ENCODE measurements around the gene PHGDH.

PHGDH gene

DNA sequence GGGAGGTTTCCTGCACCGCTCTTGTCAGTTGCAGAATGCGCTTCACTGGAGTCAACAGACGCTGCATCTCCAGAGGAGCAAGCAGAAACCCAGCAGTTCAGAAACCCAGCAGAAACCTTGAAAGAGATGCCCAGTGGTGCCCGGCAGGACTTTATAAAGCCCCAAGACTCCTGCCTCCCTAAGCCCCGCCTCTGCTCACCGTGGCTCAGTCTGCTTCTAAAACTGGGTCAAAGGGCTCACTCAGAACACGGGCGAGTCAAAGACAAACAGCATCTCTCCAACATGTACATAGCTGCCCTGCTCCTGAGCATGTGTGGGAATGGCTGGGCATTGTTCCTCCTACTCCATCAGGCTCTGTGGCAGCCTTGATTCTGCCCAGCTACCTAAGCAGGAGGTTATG, 57.0 kb downstream of the PHGDH start, which contains the start of gene HMGCS2:
Gene HMGCS2 (minus strand): TSS at position 128 of the 400 bp plus-strand sequence. CDS start 61 bp downstream, at position 67.
- no peaks in the 10 kb centered on the region for H3K27me3 ChIP-seq (ENCODE audit: control insufficient read depth in 5 of 5, insufficient read depth in 4 of 5, low read length in 5 of 5)
- H3K4me1 ChIP-seq (ENCODE audit: control insufficient read depth in 5 of 5, insufficient read depth in 5 of 5, low read length in 5 of 5), result peaks cover 0 to 16% (median 14%) of the 10 kb centered on the region in 5 donors
- H3K4me3 ChIP-seq (ENCODE audit: low read depth in 1 of 5, low read length in 5 of 5), result no peak within 1 kb of the TSS
- no peak within 1 kb of the TSS for H3K9ac ChIP-seq (ENCODE audit: low read length in 5 of 5)
- no peaks in the 10 kb centered on the region for H3K36me3 ChIP-seq (ENCODE audit: control insufficient read depth in 5 of 5, insufficient read depth in 5 of 5, low read length in 5 of 5)
- peaks cover 0 to 7% (median 0%) of the 10 kb centered on the region in 5 donors for H3K9me3 ChIP-seq (ENCODE audit: control insufficient read depth in 5 of 5, low read length in 5 of 5)
- H3K27ac ChIP-seq (ENCODE audit: low read depth, low read length), result no peak within 1 kb of the TSS

- H3K4me1 ChIP-seq (ENCODE audit: control insufficient read depth in 5 of 5, insufficient read depth in 5 of 5, low read length in 5 of 5), result peaks cover 0 to 16% (median 12%) of the 10 kb centered on the region in 5 donors
- no peaks in the 10 kb centered on the region for H3K9me3 ChIP-seq (ENCODE audit: control insufficient read depth in 5 of 5, low read length in 5 of 5)
- H3K27ac ChIP-seq (ENCODE audit: low read depth, low read length), result no peak overlapping the region
These were observed 59.3 kb downstream of the PHGDH start for GRCh38 chr1:119771016-119771415.

GRCh38 chr1:119771770-119772169, 60.0 kb downstream of the PHGDH start:
- Histone ChIP-seq H3K9me3 (ENCODE audit: control insufficient read depth in 5 of 5, low read length in 5 of 5) (no peaks in the 10 kb centered on the region), H3K27me3 (ENCODE audit: control insufficient read depth in 5 of 5, insufficient read depth in 4 of 5, low read length in 5 of 5) (no peaks in the 10 kb centered on the region), H3K36me3 (ENCODE audit: control insufficient read depth in 5 of 5, insufficient read depth in 5 of 5, low read length in 5 of 5) (no peaks in the 10 kb centered on the region), H3K4me3 (ENCODE audit: low read depth in 1 of 5, low read length in 5 of 5) (no peak overlapping the region), H3K4me1 (ENCODE audit: control insufficient read depth in 5 of 5, insufficient read depth in 5 of 5, low read length in 5 of 5) (peaks cover 0 to 9% (median 5%) of the 10 kb centered on the region in 5 donors), H3K27ac (ENCODE audit: low read depth, low read length) (no peak overlapping the region), H3K9ac (ENCODE audit: low read length in 5 of 5) (no peak overlapping the region)

More at GRCh38 chr1:119771016-119771415, 59.3 kb downstream of the PHGDH start:
- H3K9ac ChIP-seq (ENCODE audit: low read length in 5 of 5), result no peak overlapping the region
- no peak overlapping the region for H3K4me3 ChIP-seq (ENCODE audit: low read depth in 1 of 5, low read length in 5 of 5)
- H3K36me3 ChIP-seq (ENCODE audit: control insufficient read depth in 5 of 5, insufficient read depth in 5 of 5, low read length in 5 of 5), result no peaks in the 10 kb centered on the region
- H3K27me3 ChIP-seq (ENCODE audit: control insufficient read depth in 5 of 5, insufficient read depth in 4 of 5, low read length in 5 of 5), result no peaks in the 10 kb centered on the region

DNA sequence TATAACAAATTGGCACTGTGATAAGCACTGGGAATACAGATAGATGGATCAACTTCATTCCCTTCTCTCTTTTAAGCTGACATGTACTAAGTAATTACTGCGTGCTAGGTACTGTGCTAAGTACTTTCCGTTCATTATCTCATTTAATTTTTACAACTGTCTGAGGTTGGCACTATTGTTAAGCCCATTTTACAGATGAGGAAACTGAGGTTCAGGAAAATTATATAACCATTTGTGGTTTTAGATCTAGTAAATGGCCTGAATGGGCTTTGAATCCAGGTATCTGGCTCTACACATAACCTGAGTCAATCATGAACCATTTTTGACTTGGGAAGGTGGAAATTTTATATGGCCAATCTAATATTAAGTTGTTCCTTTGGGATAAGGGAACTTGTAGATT, 60.6 kb downstream of the PHGDH start:
- Histone ChIP-seq H3K9me3 (ENCODE audit: control insufficient read depth in 5 of 5, low read length in 5 of 5) (no peaks in the 10 kb centered on the region), H3K9ac (ENCODE audit: low read length in 5 of 5) (no peak overlapping the region), H3K27me3 (ENCODE audit: control insufficient read depth in 5 of 5, insufficient read depth in 4 of 5, low read length in 5 of 5) (no peaks in the 10 kb centered on the region), H3K4me3 (ENCODE audit: low read depth in 1 of 5, low read length in 5 of 5) (no peak overlapping the region), H3K27ac (ENCODE audit: low read depth, low read length) (no peak overlapping the region), H3K4me1 (ENCODE audit: control insufficient read depth in 5 of 5, insufficient read depth in 5 of 5, low read length in 5 of 5) (peaks cover 0 to 7% (median under 1%) of the 10 kb centered on the region in 5 donors), H3K36me3 (ENCODE audit: control insufficient read depth in 5 of 5, insufficient read depth in 5 of 5, low read length in 5 of 5) (no peaks in the 10 kb centered on the region)

GRCh38 chr1:119773711-119774241, 62.0 kb downstream of the PHGDH start:
- H3K27me3 ChIP-seq (ENCODE audit: control insufficient read depth in 5 of 5, insufficient read depth in 4 of 5, low read length in 5 of 5), result no peaks in the 10 kb centered on the region
- no peaks in the 10 kb centered on the region for H3K36me3 ChIP-seq (ENCODE audit: control insufficient read depth in 5 of 5, insufficient read depth in 5 of 5, low read length in 5 of 5)
- H3K4me1 ChIP-seq (ENCODE audit: control insufficient read depth in 5 of 5, insufficient read depth in 5 of 5, low read length in 5 of 5), result peaks cover 0 to 7% (median 0%) of the 10 kb centered on the region in 5 donors
- no peaks in the 10 kb centered on the region for H3K9me3 ChIP-seq (ENCODE audit: control insufficient read depth in 5 of 5, low read length in 5 of 5)
- no peak overlapping the region for H3K4me3 ChIP-seq (ENCODE audit: low read depth in 1 of 5, low read length in 5 of 5)
- H3K9ac ChIP-seq (ENCODE audit: low read length in 5 of 5), result no peak overlapping the region
- no peak overlapping the region for H3K27ac ChIP-seq (ENCODE audit: low read depth, low read length)

GRCh38 chr1:119774746-119775490, 63.2 kb downstream of the PHGDH start:
- no peak overlapping the region for H3K9ac ChIP-seq (ENCODE audit: low read length in 5 of 5)
- no peaks in the 10 kb centered on the region for H3K9me3 ChIP-seq (ENCODE audit: control insufficient read depth in 5 of 5, low read length in 5 of 5)
- peaks cover 0 to 10% (median 4%) of the 10 kb centered on the region in 5 donors for H3K4me1 ChIP-seq (ENCODE audit: control insufficient read depth in 5 of 5, insufficient read depth in 5 of 5, low read length in 5 of 5)
- H3K27ac ChIP-seq (ENCODE audit: low read depth, low read length), result no peak overlapping the region
- H3K4me3 ChIP-seq (ENCODE audit: low read depth in 1 of 5, low read length in 5 of 5), result no peak overlapping the region
- no peaks in the 10 kb centered on the region for H3K36me3 ChIP-seq (ENCODE audit: control insufficient read depth in 5 of 5, insufficient read depth in 5 of 5, low read length in 5 of 5)
- H3K27me3 ChIP-seq (ENCODE audit: control insufficient read depth in 5 of 5, insufficient read depth in 4 of 5, low read length in 5 of 5), result no peaks in the 10 kb centered on the region

DNA sequence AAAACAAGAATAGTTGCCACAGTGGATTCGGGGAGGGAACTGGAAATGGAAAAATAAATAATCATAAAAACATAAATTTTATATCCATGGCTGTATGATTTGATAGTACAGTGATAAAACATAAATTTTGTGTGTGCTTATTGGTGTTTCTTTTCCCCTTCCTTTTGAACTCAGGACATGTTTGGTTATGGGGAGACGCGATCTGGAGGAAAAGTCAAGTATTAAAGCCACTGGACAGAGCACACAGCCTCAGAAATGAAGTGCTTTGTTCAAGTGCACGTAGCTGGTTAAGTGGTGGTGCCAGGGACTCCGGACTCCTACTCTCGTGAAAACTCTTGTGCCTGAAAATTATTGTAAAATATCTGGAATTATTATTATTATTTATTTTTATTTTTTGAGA, 66.6 kb downstream of the PHGDH start:
- H3K4me3 ChIP-seq (ENCODE audit: low read depth in 1 of 5, low read length in 5 of 5), result no peak overlapping the region

DNA sequence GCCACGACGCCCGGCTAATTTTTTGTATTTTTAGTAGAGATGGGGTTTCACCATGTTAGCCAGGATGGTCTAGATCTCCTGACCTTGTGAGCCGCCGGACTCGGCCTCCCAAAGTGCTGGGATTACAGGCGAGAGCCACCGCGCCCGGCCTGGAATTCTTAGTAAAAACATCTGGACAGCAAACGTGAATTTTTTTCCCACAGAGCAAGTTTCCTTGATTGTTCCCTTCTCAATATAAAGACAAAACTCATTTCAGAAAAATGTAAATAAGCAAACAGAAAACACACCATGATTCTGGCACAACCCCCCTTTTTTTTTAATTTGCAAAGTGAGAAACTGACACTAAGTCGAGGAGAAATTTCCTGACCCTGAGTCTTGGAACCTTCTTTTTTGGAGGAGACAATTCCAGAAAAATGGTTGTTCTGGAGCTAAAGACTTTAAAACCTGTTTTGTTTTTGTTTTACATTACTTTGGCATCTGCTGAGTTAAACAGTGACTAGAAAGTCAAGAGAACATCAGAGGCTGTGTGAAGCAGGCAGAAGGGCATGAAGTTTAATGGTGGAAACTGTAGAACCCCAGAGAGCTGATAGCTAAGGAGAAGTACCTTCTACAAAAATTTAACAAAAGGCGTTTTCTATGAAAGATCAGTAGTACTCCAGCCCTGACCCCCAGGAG, 67.3 kb downstream of the PHGDH start:
- H3K27me3 ChIP-seq (ENCODE audit: control insufficient read depth in 5 of 5, insufficient read depth in 4 of 5, low read length in 5 of 5), result no peaks in the 10 kb centered on the region
- H3K9me3 ChIP-seq (ENCODE audit: control insufficient read depth in 5 of 5, low read length in 5 of 5), result no peaks in the 10 kb centered on the region
- no peak overlapping the region for H3K9ac ChIP-seq (ENCODE audit: low read length in 5 of 5)
- no peak overlapping the region for H3K4me3 ChIP-seq (ENCODE audit: low read depth in 1 of 5, low read length in 5 of 5)
- peaks cover 0 to 23% (median 19%) of the 10 kb centered on the region in 5 donors for H3K4me1 ChIP-seq (ENCODE audit: control insufficient read depth in 5 of 5, insufficient read depth in 5 of 5, low read length in 5 of 5)
- no peaks in the 10 kb centered on the region for H3K36me3 ChIP-seq (ENCODE audit: control insufficient read depth in 5 of 5, insufficient read depth in 5 of 5, low read length in 5 of 5)
- no peak overlapping the region for H3K27ac ChIP-seq (ENCODE audit: low read depth, low read length)

More for the DNA sequence above, 66.6 kb downstream of the PHGDH start:
- Histone ChIP-seq H3K27me3 (ENCODE audit: control insufficient read depth in 5 of 5, insufficient read depth in 4 of 5, low read length in 5 of 5) (no peaks in the 10 kb centered on the region), H3K27ac (ENCODE audit: low read depth, low read length) (no peak overlapping the region), H3K4me1 (ENCODE audit: control insufficient read depth in 5 of 5, insufficient read depth in 5 of 5, low read length in 5 of 5) (peaks cover 0 to 22% (median 15%) of the 10 kb centered on the region in 5 donors), H3K36me3 (ENCODE audit: control insufficient read depth in 5 of 5, insufficient read depth in 5 of 5, low read length in 5 of 5) (no peaks in the 10 kb centered on the region), H3K9me3 (ENCODE audit: control insufficient read depth in 5 of 5, low read length in 5 of 5) (no peaks in the 10 kb centered on the region), H3K9ac (ENCODE audit: low read length in 5 of 5) (no peak overlapping the region)

DNA sequence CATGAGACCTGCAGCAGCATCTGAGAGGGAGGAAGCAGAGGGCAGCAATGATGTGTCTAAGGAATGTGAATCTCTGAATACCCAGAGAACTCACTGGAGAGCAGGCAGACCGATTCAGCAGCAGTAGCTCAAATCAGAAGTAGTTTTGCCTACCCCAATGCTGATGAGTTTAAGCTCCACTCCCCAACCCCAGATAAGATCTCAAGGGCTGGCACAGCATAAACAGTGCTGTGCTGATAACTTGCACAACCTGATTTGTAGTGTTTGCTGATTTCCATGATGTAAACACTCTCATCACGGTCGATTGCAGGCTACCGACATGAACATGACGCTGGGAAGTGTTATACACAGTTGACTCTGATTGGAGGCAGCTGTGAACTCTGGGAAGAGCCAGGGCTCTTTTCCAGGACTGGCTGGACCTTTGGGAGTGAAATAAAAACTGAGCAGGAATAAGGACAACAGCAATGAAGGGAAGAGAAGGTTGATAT, 68.2 kb downstream of the PHGDH start:
- Histone ChIP-seq H3K4me1 (ENCODE audit: control insufficient read depth in 5 of 5, insufficient read depth in 5 of 5, low read length in 5 of 5) (peaks cover 0 to 29% (median 24%) of the 10 kb centered on the region in 5 donors), H3K9ac (ENCODE audit: low read length in 5 of 5) (peak overlapping the region in 1 of 5 donors; percentile 16), H3K27me3 (ENCODE audit: control insufficient read depth in 5 of 5, insufficient read depth in 4 of 5, low read length in 5 of 5) (no peaks in the 10 kb centered on the region), H3K27ac (ENCODE audit: low read depth, low read length) (no peak overlapping the region), H3K9me3 (ENCODE audit: control insufficient read depth in 5 of 5, low read length in 5 of 5) (no peaks in the 10 kb centered on the region), H3K36me3 (ENCODE audit: control insufficient read depth in 5 of 5, insufficient read depth in 5 of 5, low read length in 5 of 5) (no peaks in the 10 kb centered on the region), H3K4me3 (ENCODE audit: low read depth in 1 of 5, low read length in 5 of 5) (peak overlapping the region in 4 of 5 donors; percentile 19 to 56 (median 37))

Measured in subcutaneous abdominal adipose tissue (tissue), 5 donors.